ENCODE measurements around the gene CDK4.

The CDK4 gene

DNA sequence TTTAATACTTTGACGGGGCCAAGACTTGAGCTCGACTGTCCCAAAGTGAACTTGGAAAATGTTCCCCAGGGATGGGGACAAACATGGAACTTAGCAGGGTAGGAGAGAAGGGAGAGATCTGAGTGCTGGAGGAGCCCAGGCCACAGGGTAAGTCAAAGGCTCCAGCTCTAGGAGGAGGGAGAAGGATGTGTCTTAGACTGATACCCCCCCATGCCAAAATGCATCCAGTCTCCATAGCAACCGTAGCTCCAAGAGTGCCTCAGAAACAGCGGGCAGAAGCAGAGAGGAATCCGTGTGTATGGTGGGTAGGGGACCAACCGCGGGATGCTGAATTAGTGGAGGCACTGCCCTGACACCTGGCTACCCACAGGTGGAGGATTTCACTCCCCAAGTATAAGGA is 12.7 kb downstream of the CDK4 start:
- DNase-seq (ENCODE audit: low read depth), result no peak

DNA sequence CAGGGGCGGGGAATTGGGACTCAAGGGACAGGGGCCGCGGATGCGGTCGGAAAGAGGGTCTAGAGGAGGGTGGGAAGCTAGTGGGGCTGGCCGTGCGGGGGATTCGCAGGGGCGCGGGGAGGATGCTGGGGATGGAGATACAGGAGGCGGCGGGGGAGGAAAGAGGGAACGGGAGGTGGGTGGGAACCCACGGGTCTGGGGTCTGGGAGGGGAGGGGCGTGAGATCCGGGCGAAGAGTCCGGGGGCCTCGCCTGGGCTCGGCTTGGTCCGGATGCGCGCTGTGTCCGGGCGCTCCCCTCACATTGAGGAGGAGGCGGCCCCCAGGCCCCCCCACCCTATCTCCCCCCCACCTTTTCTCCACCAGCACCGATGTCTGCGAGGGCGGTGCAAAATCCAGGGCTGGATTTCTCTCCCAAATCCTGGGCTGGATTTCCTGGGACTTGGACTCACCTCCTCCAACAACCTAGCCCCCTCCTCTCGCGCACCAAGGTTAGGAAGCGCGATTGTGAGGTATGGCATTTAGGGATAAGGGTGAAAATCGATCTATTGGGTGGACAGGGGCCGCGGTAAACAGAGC is 13.4 kb downstream of the CDK4 start, which contains the start of gene AGAP2:
Gene AGAP2, minus strand, starts transcription at position 82 of the 577 bp plus-strand sequence. CDS start 496 bp downstream, outside the sequence.
- no peak for DNase-seq (ENCODE audit: low read depth)

DNA sequence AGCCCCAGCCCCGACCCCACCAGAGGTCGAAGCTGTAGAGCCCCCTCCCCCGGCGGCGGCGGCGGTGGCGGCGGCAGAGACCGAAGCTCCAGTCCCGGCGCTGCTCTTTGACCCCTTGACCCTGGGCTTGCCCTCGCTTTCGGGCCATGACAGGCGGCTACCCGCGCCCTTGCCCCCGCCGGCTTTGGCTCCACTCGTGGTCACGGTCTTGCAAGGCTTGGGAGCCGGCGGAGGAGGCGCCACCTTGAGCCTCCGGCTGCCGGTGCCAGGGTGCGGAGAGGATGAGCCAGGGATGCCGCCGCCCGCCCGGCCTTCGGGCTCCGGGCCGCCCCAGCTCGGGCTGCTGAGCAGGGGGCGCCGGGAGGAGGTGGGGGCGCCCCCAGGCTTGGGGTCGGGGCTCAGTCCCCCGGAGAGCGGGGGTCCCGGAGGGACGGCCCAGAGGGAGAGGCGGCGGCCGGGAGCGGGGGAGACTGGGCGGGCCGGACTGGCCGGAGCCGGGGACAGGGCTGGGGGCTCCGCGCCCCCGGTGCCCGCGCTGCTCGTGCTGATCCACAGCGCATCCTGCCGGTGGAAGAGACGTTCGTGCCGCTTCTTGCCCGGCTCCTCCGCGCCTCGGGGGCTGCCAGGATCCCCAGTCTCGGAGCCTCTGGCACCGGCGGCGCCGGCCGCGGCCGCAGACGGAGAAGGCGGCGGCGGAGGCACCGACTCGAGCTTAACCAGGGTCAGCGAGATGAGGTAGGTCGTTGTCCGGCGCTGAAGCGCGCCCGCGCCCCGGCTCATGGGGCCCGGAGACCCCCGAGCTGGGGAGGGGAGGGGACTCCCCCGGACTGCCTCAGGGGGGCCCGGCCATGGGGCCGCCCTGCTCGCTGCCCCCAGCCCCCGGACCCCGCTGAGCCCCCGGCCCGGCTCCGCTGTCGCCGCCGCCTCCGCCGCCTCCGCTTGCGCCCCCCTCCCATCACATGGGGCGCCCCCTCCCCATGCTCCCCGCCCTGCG is 14.3 kb downstream of the CDK4 start:
- DNase-seq (ENCODE audit: low read depth), result peak; percentile 30

DNA sequence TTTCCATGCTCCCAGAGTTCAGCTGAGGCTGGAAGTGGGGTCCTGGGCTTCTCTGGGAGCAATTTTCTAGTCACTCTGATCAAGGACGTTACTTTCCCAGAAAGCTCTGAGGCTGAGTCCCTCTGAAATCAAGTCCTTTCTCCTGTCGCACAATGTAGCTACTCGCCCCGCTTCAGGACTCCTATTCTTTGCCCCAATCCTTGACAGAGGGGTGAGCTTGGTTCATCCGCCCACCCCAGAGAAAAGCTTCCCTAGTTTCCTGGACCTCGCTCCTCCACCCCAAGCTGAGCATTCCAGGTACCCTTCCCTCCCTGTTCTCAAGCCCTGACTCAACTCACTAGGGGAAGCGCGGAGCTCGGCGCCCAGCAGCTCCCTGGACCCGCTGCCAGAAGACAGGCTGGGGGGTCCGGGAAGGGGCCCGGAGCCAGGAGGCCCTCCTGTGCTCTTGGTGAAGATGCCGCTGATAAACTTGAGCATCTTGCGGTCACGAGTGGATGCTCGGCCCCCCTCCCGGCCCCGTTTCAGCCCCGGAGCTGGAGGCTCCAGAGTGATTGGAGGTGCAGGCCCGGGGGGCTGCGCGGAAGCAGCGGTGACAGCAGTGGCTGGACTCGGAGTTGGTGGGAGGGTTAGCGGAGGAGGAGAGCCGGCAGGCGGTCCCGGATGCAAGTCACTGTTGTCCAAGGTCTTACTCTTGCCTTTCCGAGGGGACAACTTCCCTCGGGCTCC is 15.2 kb downstream of the CDK4 start:
- DNase-seq (ENCODE audit: low read depth), result no peak

DNA sequence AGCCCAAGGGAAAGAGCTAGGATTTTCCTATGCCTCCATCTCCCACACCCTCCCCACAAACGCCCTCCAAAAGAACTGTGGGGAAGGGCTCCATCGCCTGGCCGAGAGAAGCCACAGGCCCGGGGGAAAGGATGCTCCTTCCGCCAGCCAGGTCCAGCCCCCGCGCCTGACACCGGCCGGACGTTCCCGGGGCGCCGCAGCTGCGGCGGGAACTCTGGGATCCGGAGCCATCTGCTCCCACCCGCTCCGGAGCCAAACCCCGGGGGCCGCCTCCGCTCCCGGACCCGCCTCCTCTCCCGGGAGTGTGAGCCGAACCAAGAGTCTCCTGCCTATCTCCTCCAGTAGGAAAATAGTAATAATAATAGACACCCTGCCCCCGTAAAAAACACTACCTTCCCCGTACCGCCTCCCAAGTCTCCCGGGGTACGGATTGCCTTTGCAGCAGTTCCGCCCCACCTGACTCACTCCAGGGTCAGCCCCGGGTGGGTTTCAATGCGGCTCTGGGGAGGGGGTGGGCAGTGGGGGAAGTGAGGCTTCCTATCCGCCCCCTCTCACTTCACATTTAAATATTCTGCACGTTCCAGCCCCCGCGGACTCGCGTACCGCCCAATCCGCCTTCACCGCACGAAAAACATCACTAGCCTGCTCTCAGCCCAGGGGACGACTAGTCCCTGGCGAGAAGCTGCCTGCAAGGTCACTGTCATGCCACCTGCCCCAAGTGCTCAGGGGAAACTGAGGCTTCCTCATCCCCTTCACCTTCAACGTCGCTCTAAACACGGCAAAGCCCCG is 16.0 kb downstream of the CDK4 start:
- DNase-seq (ENCODE audit: low read depth), result peak; percentile 60

DNA sequence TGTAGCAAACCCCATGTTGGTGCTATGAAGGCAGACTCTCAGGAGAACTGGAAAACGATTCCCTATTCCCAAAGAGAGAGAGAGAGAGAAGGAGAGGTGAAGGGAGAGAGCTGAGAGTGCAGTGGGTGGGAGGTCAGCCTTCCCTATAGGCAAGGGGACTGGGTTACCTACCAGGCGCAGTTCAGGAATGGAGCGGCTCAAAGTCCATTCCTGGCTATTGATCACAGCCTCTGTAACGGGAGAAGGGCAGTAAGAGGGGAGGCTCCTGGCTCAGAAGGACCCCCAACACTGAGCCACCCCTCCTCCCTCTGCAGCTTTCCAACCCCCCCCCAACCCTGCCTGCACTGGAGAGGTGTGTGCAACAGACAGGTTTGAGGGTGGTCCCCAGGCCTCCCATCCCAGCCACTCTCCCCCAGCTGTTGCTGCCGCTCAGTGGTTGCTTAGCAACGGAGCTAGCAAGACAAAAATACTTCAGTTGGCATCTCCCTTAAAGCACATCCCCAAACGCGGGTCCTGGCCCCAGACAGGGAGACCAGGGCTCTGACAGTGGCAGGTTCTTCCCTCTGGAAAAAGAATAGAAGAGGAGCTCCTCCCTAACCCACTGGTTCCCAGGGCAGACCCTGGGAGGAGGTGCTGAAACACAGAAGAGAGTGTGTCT is 16.8 kb downstream of the CDK4 start:
- peak; percentile 35 for DNase-seq (ENCODE audit: low read depth)

DNA sequence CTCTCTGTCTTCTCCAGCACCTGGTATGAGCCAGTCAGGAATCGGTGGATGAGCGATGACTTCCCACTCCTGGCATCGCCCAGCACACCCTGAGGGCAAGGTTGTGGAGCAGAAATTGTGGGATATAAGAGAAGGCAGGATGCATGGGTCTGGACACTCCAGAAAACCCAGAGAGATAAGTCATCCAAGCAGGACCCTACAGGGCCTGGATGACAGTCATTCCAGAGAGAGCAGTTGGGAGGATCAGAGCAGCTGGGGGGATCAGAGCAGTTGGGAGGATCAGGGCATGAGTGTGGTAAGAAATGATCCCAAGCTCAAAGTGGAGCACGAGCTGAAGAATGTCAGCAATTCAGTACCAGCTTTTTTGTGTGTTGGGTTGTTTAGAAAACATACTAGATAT is 17.5 kb downstream of the CDK4 start:
- peak; percentile 77 for DNase-seq (ENCODE audit: low read depth)

DNA sequence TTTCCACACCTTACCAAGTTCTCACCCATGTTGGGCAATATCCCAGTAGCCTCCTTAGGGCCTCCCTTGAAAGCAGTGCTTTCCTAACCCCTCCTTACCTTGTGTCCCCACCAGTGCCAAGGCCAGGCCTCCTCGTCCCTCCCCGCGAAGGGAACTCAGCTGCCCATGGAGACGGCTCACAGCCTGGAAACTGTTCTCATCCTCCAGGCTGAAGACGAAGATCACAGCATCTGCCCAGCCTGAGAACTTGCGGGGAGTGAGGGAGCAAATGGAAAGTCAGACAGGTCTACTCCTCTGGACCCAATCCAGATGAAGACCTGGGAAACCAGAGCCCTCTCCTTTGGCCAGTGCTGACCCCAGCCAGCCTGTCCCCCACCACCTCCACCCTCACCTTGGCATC is 18.2 kb downstream of the CDK4 start:
- no peak for DNase-seq (ENCODE audit: low read depth)

DNA sequence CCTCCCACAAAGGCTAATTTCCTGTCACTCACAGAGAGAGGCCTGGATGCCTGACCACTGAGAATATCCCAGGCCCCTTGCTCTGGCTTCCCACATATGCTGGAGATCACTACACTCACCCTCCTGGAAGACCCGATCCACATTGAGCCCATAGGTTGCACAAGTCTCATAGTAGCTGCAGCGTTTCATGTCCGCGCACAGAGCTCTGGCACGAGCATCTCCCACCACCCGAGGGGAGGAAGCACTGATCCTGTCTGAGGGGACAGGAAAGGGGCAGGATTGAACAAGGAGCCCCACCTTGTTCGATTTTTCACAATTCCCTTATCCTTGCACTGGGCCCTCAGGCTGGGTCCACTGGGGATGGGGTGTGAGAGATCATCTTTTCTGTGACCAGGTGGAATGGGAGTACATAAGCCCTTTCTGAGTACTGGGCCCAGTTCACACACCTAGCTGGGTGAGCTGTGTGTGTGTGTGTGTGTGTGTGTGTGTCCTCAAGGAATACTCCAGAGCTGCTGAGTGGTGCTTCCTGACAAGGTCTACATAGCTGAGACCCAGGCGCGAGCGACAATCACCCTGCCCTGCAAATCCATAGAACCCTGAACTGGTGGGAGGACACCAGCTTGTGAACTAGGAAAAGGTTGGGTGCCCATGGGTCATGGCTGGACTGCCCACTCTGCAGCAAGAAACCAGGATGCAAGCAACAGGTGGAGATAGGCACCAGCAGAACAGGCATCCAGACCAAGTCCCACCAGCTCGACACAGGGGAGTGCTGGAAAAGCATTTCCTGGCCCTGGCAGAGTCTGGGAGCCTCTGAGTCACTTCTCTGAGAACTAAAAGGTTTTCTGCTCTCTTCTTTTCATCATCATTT is 19.1 kb downstream of the CDK4 start:
- no peak for DNase-seq (ENCODE audit: low read depth)

DNA sequence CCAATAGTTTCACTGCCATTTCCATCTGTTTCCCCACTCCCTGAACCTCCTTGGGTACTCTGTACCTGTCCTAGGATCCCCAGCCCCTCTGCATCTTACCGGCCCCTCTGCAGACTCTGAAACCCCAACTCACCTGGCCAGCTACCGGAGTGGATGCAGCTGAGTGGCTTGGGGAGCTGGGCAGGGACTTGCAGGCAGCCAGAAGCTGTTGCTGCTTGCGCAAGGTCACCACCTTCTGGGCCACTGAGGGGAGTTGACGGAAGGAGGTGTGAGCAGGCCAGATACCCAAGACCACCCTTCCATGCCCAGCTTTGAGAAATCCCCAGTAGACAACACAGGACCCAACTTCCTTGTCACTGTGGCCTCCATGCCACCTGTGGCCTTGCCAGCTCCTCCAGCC is 19.8 kb downstream of the CDK4 start:
- no peak for DNase-seq (ENCODE audit: low read depth)

DNA sequence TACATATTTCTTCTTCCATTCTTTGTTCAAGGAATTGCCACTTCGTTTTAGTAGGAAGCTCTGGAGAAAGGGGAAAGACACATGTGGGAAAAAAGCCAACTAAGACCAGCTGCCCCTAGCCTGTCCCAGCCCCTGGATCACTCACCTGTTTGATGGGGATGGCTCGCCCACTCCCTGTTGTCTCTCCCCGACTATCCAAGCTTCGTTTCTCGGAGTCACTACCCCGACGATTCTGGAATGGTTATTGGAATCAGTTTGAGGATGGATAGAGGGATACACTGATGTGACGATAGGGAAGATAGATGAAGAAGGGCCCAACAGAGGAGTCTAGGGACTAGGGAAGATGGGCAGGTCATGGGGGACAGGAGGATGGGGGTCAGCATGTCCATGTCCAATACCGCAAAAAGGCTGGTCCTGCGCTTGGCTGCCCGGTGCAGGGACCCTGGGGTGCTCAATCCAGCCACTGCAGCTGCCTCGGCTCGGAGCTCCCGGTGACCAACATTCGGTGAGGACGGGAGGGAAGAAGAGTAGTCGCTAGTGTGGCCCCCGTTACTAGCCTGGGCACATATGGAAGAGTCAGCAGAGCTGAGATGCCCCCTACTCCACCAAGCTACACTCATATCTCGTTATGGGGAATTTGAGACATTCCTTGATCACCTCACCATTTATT is 20.6 kb downstream of the CDK4 start:
- no peak for DNase-seq (ENCODE audit: low read depth)

DNA sequence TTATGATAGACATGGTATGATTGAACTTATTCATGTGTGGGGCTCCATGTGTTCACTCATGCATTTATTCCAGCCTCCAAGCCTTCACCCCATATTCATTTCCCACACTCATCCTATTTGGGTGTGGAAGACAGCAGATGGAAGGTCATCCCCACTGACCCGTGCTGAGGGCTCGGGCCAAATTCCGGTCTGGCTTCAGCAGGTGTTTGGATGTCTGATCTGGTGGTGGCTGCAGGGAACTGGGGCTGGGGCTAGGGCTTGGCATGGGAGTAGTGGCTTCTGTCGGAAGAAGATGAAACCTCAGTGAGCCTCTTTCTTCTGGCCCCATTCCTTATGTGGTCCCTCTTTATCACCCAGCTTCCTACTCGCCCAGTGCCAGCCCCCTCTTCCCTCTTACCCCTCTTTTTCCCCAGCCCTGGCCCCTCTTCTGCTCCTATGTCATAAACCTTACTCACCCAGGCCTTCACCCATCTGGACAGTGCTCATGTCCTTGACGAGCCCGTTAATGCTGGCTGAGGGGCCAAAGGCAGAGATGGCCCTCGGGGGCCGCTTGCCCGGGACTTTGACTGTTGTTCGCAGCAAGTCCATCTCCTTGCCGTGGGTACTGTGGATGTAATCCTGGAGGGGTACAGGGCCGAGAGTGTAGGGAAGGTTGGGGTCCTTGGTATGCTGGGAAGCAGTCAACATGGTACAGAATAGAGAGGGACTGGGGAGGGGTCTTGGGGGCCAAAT is 21.6 kb downstream of the CDK4 start:
- DNase-seq (ENCODE audit: low read depth), result no peak

DNA sequence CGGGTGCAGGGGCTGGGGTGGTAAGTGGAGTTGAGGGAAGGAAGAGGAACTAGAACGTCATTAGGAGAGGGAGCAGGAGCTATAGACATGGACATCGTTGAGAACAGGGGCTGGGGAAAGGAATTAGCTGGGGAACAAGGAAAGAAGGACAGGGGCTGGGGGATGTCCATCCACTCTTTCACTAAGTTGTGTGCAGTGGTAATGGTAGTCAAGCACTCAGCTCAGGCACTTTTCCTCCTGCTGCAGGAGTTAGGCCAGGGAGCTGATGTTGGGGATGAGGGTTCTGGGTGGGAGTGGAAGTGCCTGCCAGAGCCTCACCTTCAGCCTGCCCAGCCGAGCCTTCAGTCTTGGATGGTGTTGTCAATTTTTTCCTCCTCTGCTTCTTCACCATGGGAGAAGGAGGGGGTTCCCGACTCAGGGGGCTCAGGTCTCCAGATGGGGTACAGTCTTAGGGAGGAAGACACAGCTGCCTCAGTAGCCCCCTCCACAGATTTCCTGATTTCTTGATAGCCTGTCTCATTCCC is 22.7 kb downstream of the CDK4 start:
- no peak for DNase-seq (ENCODE audit: low read depth)

DNA sequence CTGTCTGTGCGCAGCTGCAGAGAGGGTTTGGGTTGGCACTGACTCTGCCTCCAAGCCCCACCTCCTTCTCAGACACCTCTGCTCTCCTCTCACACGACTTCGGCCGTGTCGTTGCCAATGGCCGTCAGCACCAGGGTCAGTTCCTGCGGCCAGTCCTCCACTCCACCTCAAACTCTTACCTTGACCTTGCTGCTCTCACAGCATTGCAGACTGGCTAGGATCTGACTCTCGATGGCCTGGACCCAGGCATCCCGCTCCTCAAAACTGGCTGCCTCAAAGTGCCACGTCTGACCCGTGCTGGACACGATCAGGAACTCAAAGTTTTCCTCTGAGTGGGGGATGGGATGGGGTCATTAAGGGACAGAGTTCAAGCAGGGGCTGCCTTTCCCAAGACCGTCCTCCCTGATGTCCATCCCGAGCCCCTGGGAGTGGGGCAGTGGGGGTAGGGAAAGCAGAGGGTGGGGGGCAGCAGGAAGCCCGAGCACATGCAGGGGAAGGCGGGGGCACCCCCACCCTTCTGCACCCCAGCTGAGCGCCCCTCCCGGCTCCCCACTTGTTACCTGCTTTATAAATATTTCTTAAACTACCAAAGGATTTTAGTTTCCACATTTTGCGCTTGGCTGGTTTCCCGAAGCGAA is 24.2 kb downstream of the CDK4 start:
- no peak for DNase-seq (ENCODE audit: low read depth)

DNA sequence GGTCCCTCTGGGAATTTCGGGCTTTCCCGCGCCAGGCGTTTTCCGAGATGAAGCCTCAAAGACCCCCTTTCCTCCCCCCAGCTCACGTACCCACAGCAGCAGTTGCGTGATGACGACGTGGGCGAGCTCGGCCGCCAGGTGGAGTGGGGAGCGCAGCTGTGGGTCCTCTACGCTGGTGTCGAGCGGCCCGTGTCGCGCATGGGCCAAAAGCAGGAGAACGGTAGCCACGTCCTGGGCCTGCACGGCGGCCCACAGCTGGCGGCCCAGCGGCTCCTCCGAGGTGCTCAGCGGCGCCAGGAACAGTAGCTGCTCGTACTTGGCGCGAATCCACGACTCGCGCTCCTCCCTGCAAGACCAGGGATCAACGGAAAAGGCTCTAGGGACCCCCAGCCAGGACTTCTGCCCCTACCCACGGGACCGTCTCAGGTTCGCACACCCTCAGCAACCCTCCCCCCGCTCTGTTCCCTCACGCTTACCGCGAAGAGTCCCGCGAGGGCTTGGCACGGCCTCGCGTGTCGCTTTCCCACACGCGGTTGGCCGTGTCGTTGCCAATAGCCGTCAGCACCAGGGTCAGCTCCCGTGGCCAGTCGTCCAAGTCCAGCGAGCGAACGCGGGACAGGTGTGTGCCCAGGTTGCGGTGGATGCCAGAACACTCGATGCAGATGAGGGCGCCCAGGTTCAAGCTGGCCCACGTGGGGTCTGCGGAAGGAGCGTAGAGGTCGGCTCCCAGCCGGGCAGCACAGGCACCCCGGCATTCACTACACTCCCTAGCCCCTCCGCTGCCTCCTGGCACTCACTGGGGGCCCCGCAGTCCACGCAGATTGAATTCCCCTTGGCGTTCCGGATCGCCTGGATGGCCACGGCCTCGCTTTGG is 25.0 kb downstream of the CDK4 start:
- DNase-seq (ENCODE audit: low read depth), result peak; percentile 25

DNA sequence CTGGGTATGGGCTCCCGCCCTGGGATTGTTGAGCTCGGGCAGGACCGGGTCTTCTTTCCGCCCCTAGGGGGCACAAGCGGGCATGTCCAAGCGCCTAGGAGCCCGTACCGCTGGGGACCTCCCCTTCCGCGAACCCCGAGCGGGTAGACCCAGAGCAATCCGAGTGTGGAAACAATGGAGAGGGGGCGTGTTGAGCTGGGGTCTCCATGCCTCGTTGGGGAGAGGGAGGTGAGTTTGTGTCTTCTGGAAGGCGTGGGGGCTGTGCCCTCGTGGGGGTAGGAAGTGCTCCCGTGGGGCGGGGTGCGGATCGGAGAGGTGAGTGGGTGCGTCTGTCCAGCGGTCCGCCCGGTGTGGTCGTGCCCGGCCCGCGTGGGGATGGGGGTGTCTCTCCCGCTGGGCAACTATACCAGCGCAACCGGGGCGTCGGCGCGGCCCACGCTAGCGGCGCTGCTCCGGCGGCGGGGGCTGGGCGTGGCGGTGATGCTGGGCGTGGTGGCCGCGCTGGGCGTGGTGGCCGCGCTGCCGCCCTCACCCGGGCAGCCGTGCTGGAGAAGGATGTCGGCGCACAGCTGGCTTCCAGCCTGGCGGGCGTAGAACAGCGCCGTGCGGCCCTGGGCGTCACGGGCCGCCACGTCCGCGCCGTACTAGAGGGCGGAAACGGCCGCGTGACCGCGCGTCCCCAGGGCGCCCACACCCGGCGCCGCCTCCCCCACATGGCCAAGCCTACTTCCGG is 25.8 kb downstream of the CDK4 start:
- peak; percentile 90 for DNase-seq (ENCODE audit: low read depth)

DNA sequence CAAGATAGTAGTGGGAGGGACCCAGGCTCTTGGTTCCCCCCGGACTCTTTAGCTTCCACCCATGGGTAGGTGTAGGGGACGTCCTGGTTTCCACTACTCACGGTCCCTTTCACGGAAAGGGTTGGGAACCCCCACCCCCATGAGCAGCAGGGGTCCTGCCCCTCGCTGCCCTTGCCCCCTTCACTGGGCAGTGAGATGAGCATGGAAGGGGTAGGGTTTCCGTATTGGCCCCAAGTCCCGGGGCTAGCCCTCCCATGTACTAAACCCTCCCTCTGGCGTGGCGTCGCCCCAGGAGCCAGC is 26.3 kb downstream of the CDK4 start:
- DNase-seq (ENCODE audit: low read depth), result no peak
